ENCODE measurements around the gene EXO5. TPM values are rescaled to one million over a fixed set of nuclear protein-coding genes. Genes with fewer than 3 reads are reported as not detected.

The EXO5 gene, protein sequence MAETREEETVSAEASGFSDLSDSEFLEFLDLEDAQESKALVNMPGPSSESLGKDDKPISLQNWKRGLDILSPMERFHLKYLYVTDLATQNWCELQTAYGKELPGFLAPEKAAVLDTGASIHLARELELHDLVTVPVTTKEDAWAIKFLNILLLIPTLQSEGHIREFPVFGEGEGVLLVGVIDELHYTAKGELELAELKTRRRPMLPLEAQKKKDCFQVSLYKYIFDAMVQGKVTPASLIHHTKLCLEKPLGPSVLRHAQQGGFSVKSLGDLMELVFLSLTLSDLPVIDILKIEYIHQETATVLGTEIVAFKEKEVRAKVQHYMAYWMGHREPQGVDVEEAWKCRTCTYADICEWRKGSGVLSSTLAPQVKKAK
- total RNA-seq = 5.9 and 9.6 TPM in 2 replicates

DNA sequence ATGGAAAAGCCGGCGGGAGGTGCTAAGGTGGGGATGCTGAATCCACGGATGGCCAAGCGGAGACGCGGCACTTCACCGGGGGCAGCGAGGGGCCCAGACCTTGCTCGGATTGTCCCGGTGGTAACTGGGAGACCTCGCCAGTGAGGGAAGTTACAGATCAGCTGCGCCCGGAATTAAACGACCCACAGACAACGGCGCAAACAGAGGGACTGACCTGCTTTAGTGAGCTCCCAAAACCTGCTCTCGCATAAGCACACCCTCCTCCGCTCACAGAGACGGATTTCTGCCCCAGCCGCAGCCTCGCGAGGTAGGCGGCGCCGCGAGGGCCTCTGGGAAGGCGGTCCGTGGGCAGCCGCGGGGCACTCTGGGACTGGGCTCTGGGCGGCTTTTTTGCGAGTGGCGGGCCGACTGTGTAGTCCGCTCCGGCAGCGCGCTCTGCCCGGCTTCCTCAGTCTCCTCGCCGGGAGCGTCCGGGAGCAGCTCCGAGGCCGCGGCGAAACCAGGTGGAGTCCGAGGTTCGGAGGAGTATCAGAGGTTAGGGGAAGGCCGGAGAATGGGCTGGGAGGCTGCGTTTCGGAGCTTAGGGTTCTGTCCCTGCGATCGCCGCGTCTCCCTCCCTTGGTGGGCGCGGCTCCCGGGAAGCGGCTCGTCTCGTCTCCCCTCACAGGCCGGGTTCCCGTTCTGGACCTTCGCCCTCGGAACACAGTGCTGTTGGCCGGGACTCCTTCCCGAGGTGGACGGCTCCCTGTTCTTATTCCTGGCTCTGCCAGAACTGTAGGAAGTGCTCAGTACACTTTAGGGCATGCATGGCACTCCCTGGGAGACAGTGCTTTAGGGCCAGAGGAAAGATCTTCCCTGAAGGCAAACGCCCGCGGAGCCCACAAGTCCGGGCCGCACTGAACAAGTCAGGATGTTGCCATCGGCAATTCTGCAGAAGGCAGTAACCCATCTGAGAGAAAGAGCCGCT lies at the start of gene EXO5:
TSS of gene EXO5 (plus strand) at position 393 of the 967 bp plus-strand sequence. CDS start 5,778 bp downstream, outside the sequence.

DNA sequence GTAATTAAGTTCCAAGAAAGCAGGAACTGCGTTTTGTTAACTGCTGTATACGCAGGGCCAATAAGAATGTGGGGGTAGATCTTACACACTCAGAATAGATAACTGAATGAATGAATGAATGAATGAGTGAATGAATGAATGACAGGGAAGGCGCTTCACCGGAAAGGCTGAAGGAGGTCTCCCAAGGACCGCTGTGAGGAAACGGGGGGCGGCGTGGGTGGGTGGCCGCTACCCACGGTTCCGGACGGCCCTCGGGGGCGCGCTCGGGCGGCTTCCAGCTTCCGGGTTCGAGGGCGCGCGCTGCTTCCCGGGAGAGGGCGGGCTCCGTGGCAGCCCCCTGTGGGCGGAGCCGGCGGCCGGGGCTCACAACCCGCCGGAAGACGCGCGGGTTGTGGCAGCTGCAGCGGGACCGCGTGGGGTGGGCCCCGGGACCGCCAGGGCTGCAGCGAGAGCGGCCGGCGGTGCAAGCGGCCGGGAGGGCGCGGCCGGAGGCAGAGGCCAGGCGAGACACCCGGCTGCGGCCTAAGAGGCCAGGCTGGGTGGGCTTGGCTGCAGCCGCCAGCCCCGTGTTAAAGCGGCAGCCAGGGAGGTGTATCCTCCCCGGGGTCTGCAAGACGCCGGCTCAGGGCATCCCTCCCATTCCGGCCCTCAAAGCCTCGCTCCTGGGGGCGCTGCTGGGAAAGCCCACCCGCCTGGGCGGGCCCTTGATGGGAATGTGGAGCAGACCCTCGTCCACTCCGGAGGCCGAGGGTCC lies 31.5 kb upstream of the EXO5 start, which contains the start of gene ZFP69:
TSS of gene ZFP69 (plus strand) at position 367 of the 754 bp plus-strand sequence. CDS start 2,072 bp downstream, outside the sequence.

DNA sequence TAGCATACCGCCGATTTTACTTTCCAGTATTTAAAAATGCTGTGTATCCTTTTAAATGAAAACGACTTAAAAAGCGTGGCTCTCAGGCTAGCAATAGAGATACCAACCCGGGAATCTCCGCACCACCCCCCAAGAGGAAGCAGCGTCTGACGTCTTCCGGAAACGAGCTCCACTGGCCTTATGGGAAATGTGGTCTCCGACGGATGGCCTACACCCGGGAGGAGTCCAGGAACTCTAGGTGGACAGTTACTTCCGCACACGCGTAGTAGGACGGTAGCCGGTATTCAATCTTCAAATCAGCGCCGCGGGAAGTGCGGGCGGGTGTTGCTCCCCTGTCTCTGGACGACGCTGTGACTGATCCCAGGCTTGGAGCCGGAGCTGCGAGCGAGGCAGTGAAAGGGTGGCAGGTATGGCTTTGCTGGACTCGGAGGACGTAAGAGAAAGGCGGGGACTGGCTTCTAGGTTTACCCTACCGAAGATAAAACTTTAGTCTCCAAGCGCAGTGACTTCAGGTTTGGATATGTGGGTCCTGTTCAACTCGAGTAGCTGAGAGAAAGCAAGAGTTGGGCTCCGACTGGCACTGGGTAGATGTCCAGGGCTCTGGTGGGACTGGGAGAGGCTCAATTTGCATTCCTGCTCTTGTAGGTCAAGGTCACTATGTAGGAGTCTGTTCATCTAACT lies 23.0 kb downstream of the EXO5 start, which contains the start of gene ZNF684:
TSS of gene ZNF684 (plus strand) at position 257 of the 681 bp plus-strand sequence. CDS start 1,530 bp downstream, outside the sequence.

Other genes with a start within 250 kb of the EXO5 start
- gene COL9A2, start 191.5 kb upstream of the EXO5 start, total RNA-seq = 0.59 and 0.78 TPM in 2 replicates
- 13.1 and 25.0 TPM in 2 replicates for gene SMAP2, start 135.0 kb upstream of the EXO5 start, total RNA-seq
- 3.9 and 8.2 TPM in 2 replicates for gene ZFP69B, start 58.3 kb upstream of the EXO5 start, total RNA-seq
- gene ZFP69, start 31.5 kb upstream of the EXO5 start, total RNA-seq = 3.0 and 3.7 TPM in 2 replicates
- gene ZNF684, start 22.9 kb downstream of the EXO5 start, total RNA-seq = 3.8 and 6.2 TPM in 2 replicates
- under 0.01 and 0.09 TPM in 2 replicates for gene RIMS3, start 156.9 kb downstream of the EXO5 start, total RNA-seq
- gene NFYC, start 182.9 kb downstream of the EXO5 start, total RNA-seq = 13.4 and 22.4 TPM in 2 replicates

Measured in smooth muscle cell of the umbilical artery (primary cell).